T-cell (primary cell): ENCODE results near the gene GJB4. TPM values are rescaled to one million over a fixed set of nuclear protein-coding genes. Genes with fewer than 3 reads are reported as not detected.

Source experiments
- ATAC-seq, 4 experiments: fragments of 200-7000 bp in 3 of 4; fragments of 150-1000 bp in 1 of 4; cut with Tn5 transposase; replicated peaks in 1 of 4; 1 replicate in 3 of 4; 2 replicates in 1 of 4; pipeline ENCODE4 v1.10.0; 2021; ENCODE audit warnings: moderate library complexity in 3 of 4, mild to moderate bottlenecking in 2 of 4, moderate number of reproducible peaks in 1 of 4
- CTCF ChIA-PET, 2 donors: fragments of 300-600 bp; sonication (Branson Sonifier 250); formaldehyde crosslinking; loops; one replicate each; lab custom pipeline; 2022; ENCODE audit warnings: antibody characterized with exemption in 2 of 2; lab: Charles Lee
- POLR2A ChIA-PET, 2 donors: fragments of 300-600 bp; sonication (Branson Sonifier 250); formaldehyde crosslinking; loops; one replicate each; lab custom pipeline; 2022; ENCODE audit warnings: antibody characterized with exemption in 2 of 2; lab: Charles Lee
- DNase-seq, 35 experiments: peaks; one replicate each; pipeline versions ENCODE4 v3.0.0 to v3.0.0-alpha.2; 2013 to 2023
- H3K27ac ChIP-seq: one replicate; pipeline ENCODE4 v1.5.1; 2013; ENCODE audit warnings: low read length
- H3K27me3 ChIP-seq, 2 experiments: replicated peaks in 1 of 2; 1 replicate in 1 of 2; 2 replicates in 1 of 2; pipeline versions ENCODE4 v1.6.1 to v1.7.0; 2013; ENCODE audit warnings: low read length in 1 of 2, mixed read lengths in 1 of 2; ENCODE audit not compliant: control insufficient read depth in 2 of 2, insufficient read depth in 2 of 2; ENCODE audit errors: extremely low read depth in 1 of 2
- H3K36me3 ChIP-seq, 2 donors: 1 replicate in 1 of 2; 2 replicates in 1 of 2; pipeline versions ENCODE4 v1.6.1 to v1.7.0; 2013; ENCODE audit warnings: low read length in 1 of 2; ENCODE audit not compliant: control insufficient read depth in 2 of 2, insufficient read depth in 1 of 2; ENCODE audit errors: extremely low read depth in 1 of 2
- H3K4me1 ChIP-seq, 2 experiments: 1 replicate in 1 of 2; 2 replicates in 1 of 2; pipeline versions ENCODE4 v1.6.1 to v1.7.0; 2013; ENCODE audit warnings: low read length in 2 of 2, mixed read lengths in 1 of 2; ENCODE audit not compliant: insufficient read depth in 2 of 2, control insufficient read depth in 1 of 2; ENCODE audit errors: extremely low read depth in 1 of 2
- H3K4me3 ChIP-seq, 2 donors: 1 replicate in 1 of 2; 2 replicates in 1 of 2; pipeline versions ENCODE4 v1.5.1 to v1.7.0; 2013; ENCODE audit warnings: mild to moderate bottlenecking in 2 of 2, low read length in 1 of 2, moderate library complexity in 1 of 2; ENCODE audit not compliant: control insufficient read depth in 1 of 2; ENCODE audit errors: extremely low read depth in 1 of 2
- H3K9me3 ChIP-seq: 2 replicates; pipeline ENCODE4 v1.7.0; 2013
- H3K27ac Mint-ChIP-seq, 2 donors: one replicate each; pipeline ENCODE4 v1.8.0; 2020 to 2021; ENCODE audit warnings: mild to moderate bottlenecking in 2 of 2, mixed read lengths in 2 of 2
- H3K27me3 Mint-ChIP-seq, 2 donors: one replicate each; pipeline ENCODE4 v1.8.0; 2021 to 2022; ENCODE audit warnings: mixed read lengths in 2 of 2
- H3K36me3 Mint-ChIP-seq: one replicate; pipeline ENCODE4 v1.8.0; 2021; ENCODE audit warnings: mixed read lengths
- H3K4me1 Mint-ChIP-seq, 3 donors: one replicate each; pipeline ENCODE4 v1.8.0; 2020 to 2022; ENCODE audit warnings: mixed read lengths in 3 of 3, mild to moderate bottlenecking in 1 of 3
- H3K4me3 Mint-ChIP-seq, 3 donors: one replicate each; pipeline ENCODE4 v1.8.0; 2020 to 2022; ENCODE audit warnings: mild to moderate bottlenecking in 3 of 3, mixed read lengths in 3 of 3, moderate library complexity in 3 of 3
- H3K9me3 Mint-ChIP-seq, 3 donors: one replicate each; pipeline ENCODE4 v1.8.0; 2020 to 2022; ENCODE audit warnings: mixed read lengths in 3 of 3
- WGBS: methylation state at CpG from one replicate; pipeline ENCODE4 v1.1.5; 2013; ENCODE audit warnings: missing lambda C conversion rate; ENCODE audit not compliant: insufficient coverage; 5-methylcytosine and 5-hydroxymethylcytosine counted together
- total RNA-seq, 35 experiments: library from RNA in 6 of 35; stranded (reverse) in 6 of 35; fragments of 120-200 nt in 1 of 35; gene quantifications; one replicate each; pipeline versions ENCODE4 v1.2.1 to v1.2.4 and lab custom pipeline; 2013 to 2026

GJB4 gene
- total RNA-seq, 5 donors from 2014 or later (not counting 1 experiment from before 2014, with no cell fraction given): not detected

DNA sequence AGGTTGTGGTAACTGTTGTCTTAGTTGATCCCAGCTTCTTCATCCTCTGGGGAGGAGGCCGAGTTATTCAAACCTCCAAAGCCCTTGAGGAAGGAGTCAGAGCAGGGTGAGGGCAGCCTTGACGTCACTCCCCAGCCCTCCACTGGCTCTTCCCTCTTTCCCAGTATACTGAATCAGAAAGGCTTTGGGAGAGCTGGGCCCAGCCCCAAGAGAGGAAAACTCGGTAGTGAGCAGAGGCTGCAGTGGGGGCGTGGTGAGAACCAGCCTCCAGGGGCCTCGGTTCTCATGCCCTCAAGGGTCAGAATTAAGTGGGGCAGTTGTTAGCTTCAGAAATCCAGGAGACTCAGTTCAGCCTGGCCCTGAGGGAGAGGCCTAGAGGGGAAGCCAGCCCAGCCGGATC lies 31.4 kb downstream of the GJB4 start:
- H3K27ac Mint-ChIP-seq: no peak overlapping the region
- no peak overlapping the region for H3K4me3 Mint-ChIP-seq
- DNase-seq (no peak), ATAC-seq (no peak)
- Histone ChIP-seq H3K27ac (no peak overlapping the region), H3K36me3 (no peaks in the 10 kb centered on the region), H3K4me3 (no peak overlapping the region), H3K9me3 (no peaks in the 10 kb centered on the region), H3K4me1 (peaks cover 0 to 13% of the 10 kb centered on the region in 2 experiments), H3K27me3 (peaks cover 0 to 68% of the 10 kb centered on the region in 2 experiments)
- peaks cover 7 to 13% (median 10%) of the 10 kb centered on the region in 3 donors for H3K4me1 Mint-ChIP-seq
- ChIA-PET CTCF (interaction anchor here in 1 of 2 donors (1.0 kb wide), 1 partner anchor 61 kb away, joined by 3 read pairs; no protein-coding TSS in a partner anchor), POLR2A (no interaction called here)
- no peaks in the 10 kb centered on the region for H3K36me3 Mint-ChIP-seq
- H3K27me3 Mint-ChIP-seq: peaks cover 25 to 33% of the 10 kb centered on the region in 2 donors
- no peaks in the 10 kb centered on the region for H3K9me3 Mint-ChIP-seq
- WGBS: 74% methylated on average over 3 of the region's 6 CpGs

DNA sequence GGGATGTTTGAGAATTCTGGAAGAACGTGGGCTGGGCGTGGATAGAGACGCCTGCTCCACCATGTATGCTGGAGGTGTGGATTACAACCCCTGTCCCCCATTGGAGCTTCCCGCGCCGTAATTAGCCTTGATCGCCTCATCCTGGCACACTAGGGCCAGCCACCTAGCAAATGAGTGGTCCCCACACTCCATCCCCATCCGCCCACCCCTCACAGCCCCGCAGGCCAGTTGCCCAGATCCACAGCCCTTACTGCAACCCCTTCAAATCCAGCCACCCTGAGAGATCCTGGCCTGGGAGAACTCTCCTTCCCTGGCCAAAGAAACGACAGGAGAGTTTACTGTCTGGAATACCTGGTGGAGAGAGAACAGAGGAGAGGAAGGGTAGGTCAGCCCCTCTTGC lies 32.9 kb downstream of the GJB4 start:
- 84% methylated on average over 7 of the region's 10 CpGs for WGBS
- no peaks in the 10 kb centered on the region for H3K36me3 Mint-ChIP-seq
- no peak for DNase-seq
- H3K9me3 ChIP-seq: no peaks in the 10 kb centered on the region
- no peaks in the 10 kb centered on the region for H3K9me3 Mint-ChIP-seq
- H3K4me1 ChIP-seq: peaks cover 0 to 9% of the 10 kb centered on the region in 2 experiments
- H3K27ac ChIP-seq: no peak overlapping the region
- H3K4me3 Mint-ChIP-seq: peak overlapping the region; percentile 31 to 61 (median 57)
- H3K27me3 Mint-ChIP-seq: peaks cover 23 to 24% of the 10 kb centered on the region in 2 donors
- peaks cover 5 to 7% (median 6%) of the 10 kb centered on the region in 3 donors for H3K4me1 Mint-ChIP-seq
- CTCF ChIA-PET: no interaction called here
- POLR2A ChIA-PET: no interaction called here
- H3K27me3 ChIP-seq: peaks cover 0 to 53% of the 10 kb centered on the region in 2 experiments
- H3K27ac Mint-ChIP-seq: no peak overlapping the region
- ATAC-seq: no peak
- no peaks in the 10 kb centered on the region for H3K36me3 ChIP-seq
- H3K4me3 ChIP-seq: no peak overlapping the region

DNA sequence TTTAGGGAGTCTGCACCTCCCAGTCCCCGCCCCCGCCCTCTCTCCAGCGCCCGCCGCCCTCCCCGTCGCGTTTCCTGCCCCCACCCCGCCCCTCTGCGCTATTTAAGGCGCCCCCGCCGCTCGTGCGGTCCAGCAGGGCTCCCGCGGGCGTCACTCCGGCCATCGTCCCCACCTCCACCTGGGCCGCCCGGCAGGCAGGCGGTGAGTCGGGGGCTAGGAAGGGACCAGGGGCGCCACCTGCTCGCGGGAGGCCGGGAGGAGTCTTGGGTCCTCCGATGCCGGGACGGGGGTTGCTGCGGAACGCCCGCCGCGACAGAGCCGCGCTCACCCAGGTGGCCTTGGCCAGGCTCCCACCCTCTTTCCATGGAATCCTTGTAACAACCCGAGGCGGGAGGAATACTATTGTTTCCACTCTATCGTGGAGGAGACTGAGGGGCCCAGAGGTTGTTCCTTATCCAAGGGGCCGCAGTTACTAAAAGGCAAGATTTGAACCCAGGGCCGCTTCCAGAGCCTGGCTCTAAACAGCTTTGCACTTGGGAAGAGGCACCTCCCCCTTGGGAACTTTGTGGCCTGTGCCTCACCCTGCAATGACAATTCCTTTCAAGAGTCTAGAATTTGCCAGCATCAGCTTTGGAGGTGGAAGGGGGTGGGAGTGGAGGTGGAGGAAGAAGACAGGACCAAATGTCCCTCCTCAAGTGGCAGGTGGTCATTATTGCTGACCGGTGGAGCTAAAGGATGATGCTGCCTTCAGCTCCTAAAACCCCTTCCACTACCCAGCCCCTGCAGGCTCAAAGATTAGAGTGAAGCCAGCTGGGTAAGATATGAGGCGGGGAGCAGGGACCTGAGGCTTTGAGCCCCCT lies 33.6 kb downstream of the GJB4 start, which contains the start of gene GJA4:
Gene GJA4 (plus strand): TSS at position 132 of the 860 bp plus-strand sequence. CDS start 1,215 bp downstream, outside the sequence.
- ChIA-PET POLR2A (no interaction called here), CTCF (no interaction called here)
- Mint-ChIP-seq H3K4me1 (peaks cover 5 to 7% (median 6%) of the 10 kb centered on the region in 3 donors), H3K9me3 (no peaks in the 10 kb centered on the region), H3K27ac (no peak within 1 kb of the TSS), H3K4me3 (peak within 1 kb of the TSS; percentile 31 to 61 (median 57)), H3K36me3 (no peaks in the 10 kb centered on the region), H3K27me3 (peaks cover 21 to 22% of the 10 kb centered on the region in 2 donors)
- no peaks in the 10 kb centered on the region for H3K36me3 ChIP-seq
- H3K9me3 ChIP-seq: no peaks in the 10 kb centered on the region
- DNase-seq: no peak
- ATAC-seq: peak; percentile 32 to 54 (median 46)
- peaks cover 0 to 9% of the 10 kb centered on the region in 2 experiments for H3K4me1 ChIP-seq
- no peak within 1 kb of the TSS for H3K27ac ChIP-seq
- H3K4me3 ChIP-seq: no peak within 1 kb of the TSS
- peaks cover 0 to 52% of the 10 kb centered on the region in 2 experiments for H3K27me3 ChIP-seq
- 11% methylated on average over 30 of the region's 45 CpGs for WGBS

DNA sequence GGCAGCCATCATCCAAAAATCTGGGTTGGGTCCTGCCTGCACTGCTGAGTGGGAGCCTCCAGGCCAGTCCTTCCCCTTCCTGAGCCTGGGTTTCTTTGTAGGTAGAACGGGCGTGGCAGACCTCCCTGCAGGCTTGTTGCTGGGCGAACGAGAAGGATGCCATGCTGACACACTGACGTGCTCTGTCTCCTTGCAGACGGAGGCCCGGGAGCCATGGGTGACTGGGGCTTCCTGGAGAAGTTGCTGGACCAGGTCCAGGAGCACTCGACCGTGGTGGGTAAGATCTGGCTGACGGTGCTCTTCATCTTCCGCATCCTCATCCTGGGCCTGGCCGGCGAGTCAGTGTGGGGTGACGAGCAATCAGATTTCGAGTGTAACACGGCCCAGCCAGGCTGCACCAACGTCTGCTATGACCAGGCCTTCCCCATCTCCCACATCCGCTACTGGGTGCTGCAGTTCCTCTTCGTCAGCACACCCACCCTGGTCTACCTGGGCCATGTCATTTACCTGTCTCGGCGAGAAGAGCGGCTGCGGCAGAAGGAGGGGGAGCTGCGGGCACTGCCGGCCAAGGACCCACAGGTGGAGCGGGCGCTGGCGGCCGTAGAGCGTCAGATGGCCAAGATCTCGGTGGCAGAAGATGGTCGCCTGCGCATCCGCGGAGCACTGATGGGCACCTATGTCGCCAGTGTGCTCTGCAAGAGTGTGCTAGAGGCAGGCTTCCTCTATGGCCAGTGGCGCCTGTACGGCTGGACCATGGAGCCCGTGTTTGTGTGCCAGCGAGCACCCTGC lies 34.7 kb downstream of the GJB4 start:
- no peaks in the 10 kb centered on the region for H3K36me3 Mint-ChIP-seq
- POLR2A ChIA-PET: no interaction called here
- no peaks in the 10 kb centered on the region for H3K36me3 ChIP-seq
- H3K9me3 Mint-ChIP-seq: no peaks in the 10 kb centered on the region
- CTCF ChIA-PET: interaction anchor here in 1 of 2 donors (0.6 kb wide), 1 partner anchor 932 kb away, joined by 3 read pairs; no protein-coding TSS in a partner anchor
- peaks cover 5 to 7% (median 6%) of the 10 kb centered on the region in 3 donors for H3K4me1 Mint-ChIP-seq
- no peaks in the 10 kb centered on the region for H3K9me3 ChIP-seq
- no peak overlapping the region for H3K4me3 ChIP-seq
- ATAC-seq: no peak
- H3K4me1 ChIP-seq: peaks cover 0 to 9% of the 10 kb centered on the region in 2 experiments
- peaks cover 18 to 22% of the 10 kb centered on the region in 2 donors for H3K27me3 Mint-ChIP-seq
- no peak overlapping the region for H3K27ac Mint-ChIP-seq
- DNase-seq: no peak
- WGBS: 92% methylated on average over 38 of the region's 40 CpGs
- H3K4me3 Mint-ChIP-seq: peak overlapping the region in 1 of 3 donors; percentile 31
- H3K27ac ChIP-seq: no peak overlapping the region
- peaks cover 0 to 45% of the 10 kb centered on the region in 2 experiments for H3K27me3 ChIP-seq

DNA sequence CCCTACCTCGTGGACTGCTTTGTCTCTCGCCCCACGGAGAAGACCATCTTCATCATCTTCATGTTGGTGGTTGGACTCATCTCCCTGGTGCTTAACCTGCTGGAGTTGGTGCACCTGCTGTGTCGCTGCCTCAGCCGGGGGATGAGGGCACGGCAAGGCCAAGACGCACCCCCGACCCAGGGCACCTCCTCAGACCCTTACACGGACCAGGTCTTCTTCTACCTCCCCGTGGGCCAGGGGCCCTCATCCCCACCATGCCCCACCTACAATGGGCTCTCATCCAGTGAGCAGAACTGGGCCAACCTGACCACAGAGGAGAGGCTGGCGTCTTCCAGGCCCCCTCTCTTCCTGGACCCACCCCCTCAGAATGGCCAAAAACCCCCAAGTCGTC lies 35.2 kb downstream of the GJB4 start:
- ATAC-seq: no peak
- POLR2A ChIA-PET: no interaction called here
- WGBS: 85% methylated on average over 10 of the region's 12 CpGs
- Mint-ChIP-seq H3K36me3 (no peaks in the 10 kb centered on the region), H3K4me1 (peaks cover 5 to 7% (median 6%) of the 10 kb centered on the region in 3 donors), H3K27ac (no peak overlapping the region), H3K4me3 (peak overlapping the region in 1 of 3 donors; percentile 31), H3K27me3 (peaks cover 18 to 22% of the 10 kb centered on the region in 2 donors), H3K9me3 (no peaks in the 10 kb centered on the region)
- no peak overlapping the region for H3K27ac ChIP-seq
- CTCF ChIA-PET: interaction anchor here in 1 of 2 donors (0.6 kb wide), 1 partner anchor 932 kb away, joined by 3 read pairs; no protein-coding TSS in a partner anchor
- no peak overlapping the region for H3K4me3 ChIP-seq
- H3K4me1 ChIP-seq: peaks cover 0 to 9% of the 10 kb centered on the region in 2 experiments
- no peaks in the 10 kb centered on the region for H3K9me3 ChIP-seq
- no peak for DNase-seq
- peaks cover 0 to 42% of the 10 kb centered on the region in 2 experiments for H3K27me3 ChIP-seq
- H3K36me3 ChIP-seq: no peaks in the 10 kb centered on the region

DNA sequence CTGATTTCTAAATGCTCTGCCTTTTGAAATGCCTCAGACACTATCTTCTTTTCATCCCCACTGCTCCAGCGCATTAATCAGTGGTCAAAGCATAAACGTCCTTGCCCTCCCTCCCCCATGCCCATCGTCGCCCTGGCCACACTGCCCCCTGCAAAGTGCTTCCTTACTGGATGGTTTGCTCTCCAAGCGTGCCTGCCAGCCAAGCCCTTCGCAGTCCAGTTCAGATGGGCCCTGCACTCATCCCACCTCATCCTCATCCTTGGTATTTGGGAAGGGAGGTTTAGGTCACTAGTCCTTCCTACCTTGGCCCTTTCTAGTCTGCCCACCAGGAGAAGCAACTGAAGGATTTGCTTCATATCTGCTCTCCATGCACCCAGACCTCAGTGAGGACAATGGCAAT lies 36.4 kb downstream of the GJB4 start:
- H3K9me3 ChIP-seq: no peaks in the 10 kb centered on the region
- Mint-ChIP-seq H3K27me3 (peaks cover 14 to 15% of the 10 kb centered on the region in 2 donors), H3K27ac (no peak overlapping the region), H3K36me3 (no peaks in the 10 kb centered on the region), H3K4me1 (peaks cover 5 to 7% (median 6%) of the 10 kb centered on the region in 3 donors), H3K4me3 (no peak overlapping the region), H3K9me3 (no peaks in the 10 kb centered on the region)
- H3K27me3 ChIP-seq: peaks cover 0 to 35% of the 10 kb centered on the region in 2 experiments
- ATAC-seq (no peak), DNase-seq (no peak)
- H3K4me3 ChIP-seq: no peak overlapping the region
- CTCF ChIA-PET: no interaction called here
- 75% methylated on average over 2 of the region's 6 CpGs for WGBS
- H3K27ac ChIP-seq: no peak overlapping the region
- H3K4me1 ChIP-seq: peaks cover 0 to 9% of the 10 kb centered on the region in 2 experiments
- no peaks in the 10 kb centered on the region for H3K36me3 ChIP-seq
- POLR2A ChIA-PET: no interaction called here
